Stimulated activated CD8-positive, alpha-beta memory T cell treated with anti-CD3 and anti-CD28 coated beads, Interleukin-15, amount 100 ng/mL, for 48 hours (primary cell): ENCODE data around the gene GPR107.

Source experiments
- DNase-seq, 2 donors: peaks; one replicate each; pipeline ENCODE4 v3.0.0-alpha.2; 2020; ENCODE audit warnings: low read depth in 2 of 2

Gene GPR107

DNA sequence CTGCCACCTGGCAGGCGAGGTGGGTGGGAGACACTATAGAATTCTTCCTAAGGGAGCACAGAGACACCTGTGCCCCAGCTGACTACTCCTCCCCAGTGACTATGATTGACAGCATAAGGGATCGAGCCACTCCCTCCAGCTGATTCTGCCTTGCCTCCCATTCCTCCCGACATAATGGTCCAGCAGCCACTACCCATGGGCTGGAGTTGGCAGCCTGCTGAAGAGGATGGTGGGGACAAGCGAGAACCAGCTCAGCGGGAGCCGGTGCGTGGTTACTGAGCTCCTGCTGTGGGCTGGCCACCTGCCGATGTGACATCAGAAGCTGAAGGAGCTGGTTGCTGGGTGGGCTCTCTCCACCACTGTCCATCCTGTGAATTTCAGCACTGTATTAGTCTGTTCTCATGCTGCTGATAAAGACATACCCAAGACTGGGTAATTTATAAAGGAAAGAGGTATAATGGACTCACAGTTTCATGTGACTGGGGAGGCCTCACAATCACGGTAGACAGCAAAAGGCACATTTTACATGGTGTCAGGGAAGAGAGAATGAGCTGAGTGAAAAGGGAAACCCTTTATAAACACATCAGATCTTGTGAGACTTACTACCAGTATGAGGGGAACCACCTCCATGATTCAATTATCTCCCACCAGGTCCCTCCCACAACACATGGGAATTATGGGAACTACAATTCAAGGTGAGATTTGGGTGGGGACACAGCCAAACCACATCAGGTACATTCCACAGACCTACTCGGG is 106.4 kb downstream of the GPR107 start:
- DNase-seq: no peak

GRCh38 chr9:130160862-130161470 is 107.3 kb downstream of the GPR107 start:
- no peak for DNase-seq

- no peak for DNase-seq
Measured at GRCh38 chr9:130165579-130165978, 111.9 kb downstream of the GPR107 start.

DNA sequence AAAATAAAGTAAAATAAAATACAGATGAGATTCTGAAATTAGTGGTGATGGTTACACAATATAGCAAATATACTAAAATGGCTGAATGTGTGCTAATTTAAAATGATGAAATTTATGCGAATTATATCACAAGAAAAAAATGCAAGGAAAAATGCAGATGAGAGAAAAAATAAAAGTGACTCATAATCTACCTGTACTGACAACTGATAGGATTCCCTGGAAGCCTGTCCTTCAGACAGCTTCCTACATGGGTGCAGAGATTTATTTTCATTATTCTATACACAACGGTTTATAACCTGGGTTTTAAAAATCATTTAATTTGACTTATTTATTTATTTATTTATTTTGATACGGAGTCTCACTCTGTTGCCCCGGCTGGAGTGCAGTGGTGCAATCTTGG is 112.7 kb downstream of the GPR107 start:
- no peak for DNase-seq

DNA sequence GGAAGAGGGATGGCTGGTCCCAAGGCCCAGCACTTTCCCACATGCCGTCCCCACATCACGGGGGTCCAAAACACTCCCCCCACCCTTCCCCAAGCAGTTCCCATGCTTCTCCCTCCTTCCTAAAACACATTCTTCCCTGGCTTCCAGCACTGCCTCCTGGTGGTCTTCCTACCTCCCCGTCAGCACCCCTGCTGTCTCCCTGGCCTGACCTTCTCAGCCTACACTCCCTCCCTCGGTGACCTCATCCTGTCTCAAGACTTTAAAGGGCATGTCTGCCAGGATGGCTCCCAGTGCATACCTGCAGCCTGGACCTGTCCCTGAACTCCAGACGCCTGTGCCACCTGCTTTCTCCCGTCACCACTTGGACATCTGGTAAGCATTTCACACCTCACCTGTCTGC is 114.2 kb downstream of the GPR107 start:
- no peak for DNase-seq

GRCh38 chr9:130171226-130172148 is 117.8 kb downstream of the GPR107 start:
- no peak for DNase-seq

DNA sequence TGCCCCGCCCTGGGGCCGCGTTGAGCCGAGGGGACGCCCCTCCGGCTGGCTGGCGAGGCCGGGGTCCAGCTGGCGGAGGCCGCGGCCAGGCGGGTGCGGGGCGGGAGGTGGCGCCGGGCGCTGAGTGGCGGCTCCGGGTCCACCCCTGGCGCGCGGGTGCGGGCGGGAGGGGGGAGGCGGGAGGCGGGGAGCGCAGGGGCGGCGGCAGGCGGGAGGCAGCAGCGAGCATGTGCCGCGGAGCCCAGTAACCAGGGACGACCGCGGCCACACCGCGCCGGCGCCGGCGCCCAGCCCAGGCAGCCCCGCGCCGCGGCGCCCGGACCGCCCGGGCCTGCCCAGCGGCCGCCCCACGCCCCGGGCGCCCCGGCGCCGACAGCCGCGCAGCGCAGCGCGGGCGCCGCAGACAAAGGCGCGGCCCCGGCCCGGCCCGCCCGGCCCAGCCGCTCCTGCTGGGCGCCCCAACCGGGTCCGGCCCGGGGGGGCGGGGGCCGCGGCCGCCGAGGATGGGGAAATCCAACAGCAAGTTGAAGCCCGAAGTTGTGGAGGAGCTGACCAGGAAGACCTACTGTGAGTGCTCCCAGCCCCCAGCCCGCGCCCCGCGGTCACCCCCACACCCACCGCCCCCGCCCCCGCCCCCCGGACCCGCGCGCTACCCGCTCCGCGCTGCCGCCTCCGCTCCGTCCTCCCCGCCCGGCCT is 118.6 kb downstream of the GPR107 start, which contains the start of gene NCS1:
Gene NCS1 (plus strand): TSS at position 244 of the 697 bp plus-strand sequence. CDS start 260 bp downstream, at position 504.
- peak; percentile 45 to 56 for DNase-seq

DNA sequence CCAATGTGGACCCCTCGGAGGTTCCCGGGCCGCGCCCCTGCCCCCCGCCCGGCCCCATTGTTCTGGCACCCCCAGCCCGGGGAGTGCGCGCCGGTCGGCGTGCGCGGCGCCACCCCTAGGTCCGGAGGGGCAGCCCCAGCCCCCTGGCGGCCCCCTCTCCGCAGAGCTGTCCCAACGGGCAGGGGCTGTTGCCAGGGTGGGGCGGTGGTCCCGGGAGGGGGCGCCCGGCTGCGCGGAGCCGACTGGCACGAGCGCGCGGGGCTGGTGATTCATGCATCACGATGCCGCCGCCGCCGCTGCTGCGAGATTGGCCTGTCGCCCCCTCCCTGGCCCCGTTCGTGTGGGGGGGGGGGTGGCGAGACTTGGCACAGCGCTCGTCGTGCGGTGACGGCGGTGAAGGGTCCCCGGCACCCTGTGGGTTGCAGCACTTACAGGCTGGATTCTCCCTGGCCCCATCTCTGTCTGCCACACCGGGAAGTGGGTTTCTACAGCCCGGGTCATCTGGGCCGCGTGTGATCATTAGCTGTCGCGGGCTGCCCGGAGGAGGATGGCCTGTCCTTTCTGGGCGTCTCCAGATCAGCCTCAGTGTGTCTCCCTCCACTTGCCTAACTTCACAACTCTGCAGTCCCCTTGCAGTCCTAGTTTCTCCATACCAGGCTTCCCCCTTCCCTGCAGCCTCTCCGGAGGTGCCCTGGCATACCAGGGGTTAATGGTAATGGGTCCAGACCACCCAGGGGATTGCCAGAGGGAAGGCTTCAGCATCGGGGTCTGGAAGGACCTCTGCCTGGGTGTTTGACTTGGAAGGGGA is 119.4 kb downstream of the GPR107 start:
- DNase-seq: peak; percentile 18 to 19

GRCh38 chr9:130173666-130173983 is 119.9 kb downstream of the GPR107 start:
- DNase-seq: no peak

DNA sequence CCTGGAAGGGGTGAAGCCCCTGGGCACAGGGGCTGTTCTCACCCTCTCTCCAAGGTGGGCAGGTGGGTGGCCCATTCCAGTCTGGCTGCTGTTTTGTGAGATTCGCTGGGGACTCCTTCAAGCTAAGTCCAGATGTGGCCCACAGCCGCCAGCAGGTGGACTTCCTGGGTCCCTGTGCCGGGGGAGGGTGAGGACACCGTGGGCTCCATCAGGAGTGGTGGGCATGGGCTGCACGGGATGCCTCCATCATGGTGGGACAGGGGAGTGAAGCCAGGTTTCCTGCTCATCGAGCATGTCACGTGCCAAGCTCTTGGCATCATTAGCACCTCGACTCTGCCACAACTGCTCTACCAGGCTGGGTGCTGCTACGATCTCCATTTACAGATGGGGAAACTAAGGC is 120.3 kb downstream of the GPR107 start:
- DNase-seq: no peak

GRCh38 chr9:130174920-130175321 is 121.2 kb downstream of the GPR107 start:
- no peak for DNase-seq

- DNase-seq: no peak
Measured at GRCh38 chr9:130175355-130175754, 121.6 kb downstream of the GPR107 start.

GRCh38 chr9:130176760-130177159 is 123.1 kb downstream of the GPR107 start:
- DNase-seq: no peak

GRCh38 chr9:130177898-130178805 is 124.4 kb downstream of the GPR107 start:
- no peak for DNase-seq

DNA sequence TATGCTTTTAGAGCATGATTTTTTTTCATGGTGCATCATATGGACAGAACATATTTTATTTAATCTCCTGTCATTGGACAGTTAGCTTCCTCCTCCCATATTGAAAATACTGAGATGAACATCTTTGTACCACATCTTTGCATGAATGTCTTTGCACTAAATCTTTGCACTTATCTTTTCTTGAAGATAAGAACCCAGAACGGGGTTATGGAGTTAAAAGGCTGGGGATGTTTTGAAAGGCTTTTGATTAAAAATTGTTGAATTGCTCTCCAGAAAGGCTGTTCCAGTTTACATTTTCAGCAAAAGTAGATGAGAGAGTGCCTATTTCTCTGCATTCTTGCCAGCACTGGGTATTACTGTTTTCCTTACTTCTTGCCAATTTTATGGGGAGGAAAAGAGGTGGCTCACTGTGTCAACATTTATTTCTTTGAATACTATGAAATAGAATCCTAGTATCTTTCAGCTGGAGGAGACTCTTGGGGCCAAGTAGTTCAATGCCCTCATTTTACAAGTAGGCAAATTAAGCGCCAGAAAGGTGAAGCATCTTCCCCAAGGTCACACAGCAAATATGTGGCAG is 125.7 kb downstream of the GPR107 start:
- DNase-seq: no peak

GRCh38 chr9:130180516-130180915 is 126.8 kb downstream of the GPR107 start:
- no peak for DNase-seq

DNA sequence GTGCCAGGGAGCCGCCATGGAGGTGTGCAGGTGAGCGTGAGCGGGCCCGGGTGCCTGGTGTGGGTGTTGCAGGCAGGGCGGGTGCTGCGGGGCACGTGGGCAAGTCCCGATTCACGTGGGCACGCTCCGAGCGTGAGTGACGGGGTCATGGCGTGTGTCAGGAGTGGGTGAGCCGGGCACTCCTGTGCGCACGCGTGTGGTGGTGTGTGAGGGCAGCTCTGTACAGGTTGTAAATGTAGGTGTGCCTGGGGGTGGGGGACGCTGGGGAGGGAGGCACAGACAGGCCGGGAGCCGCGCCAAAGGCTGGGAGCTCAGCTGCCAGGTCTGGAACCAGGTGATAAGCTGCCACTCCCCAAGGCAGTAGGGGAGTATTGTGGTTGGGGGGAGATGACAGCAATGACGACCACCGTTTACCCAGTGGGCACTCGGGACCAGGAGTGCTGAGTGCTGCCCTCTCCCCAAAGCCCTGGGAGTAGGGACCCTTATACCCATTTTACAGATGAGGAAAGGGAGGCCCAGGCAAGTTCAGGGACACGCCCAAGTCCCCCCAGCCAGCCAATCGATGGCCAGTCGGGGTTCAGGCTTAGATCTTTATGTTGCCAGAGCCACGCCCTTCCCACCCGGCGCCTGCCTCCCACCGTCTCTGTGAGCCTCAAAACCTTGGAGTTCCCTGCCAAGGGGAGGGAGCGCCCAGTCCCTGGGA is 128.1 kb downstream of the GPR107 start:
- DNase-seq: no peak

- no peak for DNase-seq
Measured at GRCh38 chr9:130182381-130182909, 128.7 kb downstream of the GPR107 start.
